Measurements from ENCODE around the gene TTC4.

TTC4 gene

GRCh38 chr1:54701996-54702395 is 13.7 kb upstream of the TTC4 start:
- TF ChIP-seq, protein P1, sequence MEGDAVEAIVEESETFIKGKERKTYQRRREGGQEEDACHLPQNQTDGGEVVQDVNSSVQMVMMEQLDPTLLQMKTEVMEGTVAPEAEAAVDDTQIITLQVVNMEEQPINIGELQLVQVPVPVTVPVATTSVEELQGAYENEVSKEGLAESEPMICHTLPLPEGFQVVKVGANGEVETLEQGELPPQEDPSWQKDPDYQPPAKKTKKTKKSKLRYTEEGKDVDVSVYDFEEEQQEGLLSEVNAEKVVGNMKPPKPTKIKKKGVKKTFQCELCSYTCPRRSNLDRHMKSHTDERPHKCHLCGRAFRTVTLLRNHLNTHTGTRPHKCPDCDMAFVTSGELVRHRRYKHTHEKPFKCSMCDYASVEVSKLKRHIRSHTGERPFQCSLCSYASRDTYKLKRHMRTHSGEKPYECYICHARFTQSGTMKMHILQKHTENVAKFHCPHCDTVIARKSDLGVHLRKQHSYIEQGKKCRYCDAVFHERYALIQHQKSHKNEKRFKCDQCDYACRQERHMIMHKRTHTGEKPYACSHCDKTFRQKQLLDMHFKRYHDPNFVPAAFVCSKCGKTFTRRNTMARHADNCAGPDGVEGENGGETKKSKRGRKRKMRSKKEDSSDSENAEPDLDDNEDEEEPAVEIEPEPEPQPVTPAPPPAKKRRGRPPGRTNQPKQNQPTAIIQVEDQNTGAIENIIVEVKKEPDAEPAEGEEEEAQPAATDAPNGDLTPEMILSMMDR (IDR thresholded peaks at IDR 0.05; ENCODE audit: low read length, missing control alignments) = no peak
- no peak overlapping the region for H3K4me3 ChIP-seq (replicated peaks; ENCODE audit: low read depth, low read length)
- DNase-seq (ENCODE audit: low read depth) = no peak

DNA sequence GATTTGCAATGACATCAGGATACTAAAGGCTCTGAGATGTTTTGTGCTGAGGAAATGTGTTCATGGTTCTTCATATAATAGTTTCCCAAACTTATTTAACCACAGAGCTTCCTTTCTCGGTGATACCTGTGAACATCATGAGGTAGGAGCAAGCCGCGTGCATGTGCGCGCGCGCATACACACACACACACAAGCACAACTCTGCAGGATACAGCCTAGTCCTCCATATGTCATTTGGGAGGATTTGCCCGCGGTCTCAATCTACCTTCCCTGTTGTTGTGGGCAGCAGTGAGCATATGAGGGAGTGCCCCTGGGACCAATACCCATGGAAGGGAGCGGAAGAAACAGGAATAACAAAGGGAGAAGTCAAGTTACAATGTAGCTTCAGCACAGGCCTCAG is 12.2 kb upstream of the TTC4 start:
- no peak for DNase-seq (ENCODE audit: low read depth)
- H3K4me3 ChIP-seq (replicated peaks; ENCODE audit: low read depth, low read length) = no peak overlapping the region
- TF ChIP-seq, protein P1 (IDR thresholded peaks at IDR 0.05; ENCODE audit: low read length, missing control alignments) = no peak

GRCh38 chr1:54705153-54705552 is 10.5 kb upstream of the TTC4 start:
- TF ChIP-seq, protein P1 (IDR thresholded peaks at IDR 0.05; ENCODE audit: low read length, missing control alignments) = no peak
- peak; percentile 6 for DNase-seq (ENCODE audit: low read depth)
- no peak overlapping the region for H3K4me3 ChIP-seq (replicated peaks; ENCODE audit: low read depth, low read length)

- DNase-seq (ENCODE audit: low read depth) = no peak
- TF ChIP-seq, protein P1 (IDR thresholded peaks at IDR 0.05; ENCODE audit: low read length, missing control alignments) = no peak
- no peak overlapping the region for H3K4me3 ChIP-seq (replicated peaks; ENCODE audit: low read depth, low read length)
Measured at GRCh38 chr1:54706419-54706818, 9.2 kb upstream of the TTC4 start.

DNA sequence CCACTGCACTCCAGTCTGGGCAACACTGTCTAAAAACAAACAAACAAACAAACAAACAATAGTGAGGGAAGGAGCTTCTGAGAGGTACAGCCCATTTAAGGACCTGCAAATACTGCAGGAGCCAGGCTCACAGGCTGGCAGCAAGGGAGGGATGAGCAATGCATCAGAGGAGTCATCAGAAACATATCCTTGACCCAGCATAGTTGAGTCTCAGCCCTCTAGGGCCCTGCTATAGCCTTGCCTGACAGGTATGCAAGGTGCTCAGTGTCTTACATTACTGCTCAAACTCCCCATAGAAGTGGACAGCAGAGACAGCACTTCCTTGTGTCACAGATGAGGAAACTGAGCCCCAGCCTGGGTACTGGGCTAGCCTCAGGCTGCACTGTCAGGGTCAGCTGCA is 7.3 kb upstream of the TTC4 start:
- no peak overlapping the region for H3K4me3 ChIP-seq (replicated peaks; ENCODE audit: low read depth, low read length)
- TF ChIP-seq, protein P1 (IDR thresholded peaks at IDR 0.05; ENCODE audit: low read length, missing control alignments) = no peak
- DNase-seq (ENCODE audit: low read depth) = no peak

GRCh38 chr1:54709547-54710292 is 5.9 kb upstream of the TTC4 start:
- DNase-seq (ENCODE audit: low read depth) = no peak
- H3K4me3 ChIP-seq (replicated peaks; ENCODE audit: low read depth, low read length) = no peak overlapping the region
- TF ChIP-seq, protein P1 (IDR thresholded peaks at IDR 0.05; ENCODE audit: low read length, missing control alignments) = no peak

DNA sequence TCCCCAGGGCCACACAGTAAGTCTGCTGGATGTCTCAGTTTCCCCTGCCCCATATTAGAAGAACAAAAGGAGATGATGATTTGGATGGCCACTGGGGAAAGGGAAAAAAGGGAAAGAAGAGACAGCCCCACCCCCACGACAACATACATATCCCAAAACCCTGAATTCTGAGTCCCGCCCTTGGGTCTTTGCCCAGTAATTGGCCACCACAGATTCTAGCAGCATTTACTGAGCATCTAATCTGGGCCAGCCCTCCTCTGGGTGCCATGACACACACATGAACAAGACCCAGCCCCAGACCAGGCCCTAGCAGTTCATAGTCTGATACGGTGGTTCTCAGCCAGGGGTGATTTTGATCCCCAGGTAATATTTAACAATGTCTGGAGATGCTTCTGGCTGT is 5.2 kb upstream of the TTC4 start:
- H3K4me3 ChIP-seq (replicated peaks; ENCODE audit: low read depth, low read length) = no peak overlapping the region
- no peak for DNase-seq (ENCODE audit: low read depth)
- TF ChIP-seq, protein P1 (IDR thresholded peaks at IDR 0.05; ENCODE audit: low read length, missing control alignments) = no peak
